Astrocyte (in vitro differentiated cells and primary cell): ENCODE measurements around the gene POU2F1.

Experiments used
- CTCF ChIP-seq: IDR thresholded peaks from 2 replicates; pipeline ENCODE4 v1.5.1; 2011; ENCODE audit warnings: low read depth, mild to moderate bottlenecking, inconsistent platforms, low read length, moderate library complexity; ENCODE audit not compliant: insufficient read depth
- EZH2 ChIP-seq: IDR thresholded peaks from 2 replicates; pipeline ENCODE4 v1.6.1; 2012; ENCODE audit warnings: mild to moderate bottlenecking, low read length, inconsistent platforms; ENCODE audit not compliant: insufficient read depth

GRCh38 chr1:167362638-167363037 is 142.0 kb downstream of the POU2F1 start:
- TF ChIP-seq CTCF, result no peak
- TF ChIP-seq EZH2, result no peak
